Neural cell (in vitro differentiated cells): ENCODE data around the gene KIAA1549. TPM values are rescaled to one million over a fixed set of nuclear protein-coding genes. Genes with fewer than 3 reads are reported as not detected.
"Not testable (repeated sequence)": the region's sequence is repeated elsewhere in the genome, so short reads cannot be mapped to it uniquely, and the experiment has no call there.

Experiments used
- H2AFZ ChIP-seq: fragments of 200-600, 300-800 bp; sonication (generic), shearing (Covaris generic); 2 replicates; pipeline ENCODE4 v1.6.0; 2014; ENCODE audit warnings: low read depth, mild to moderate bottlenecking, antibody characterized with exemption, low read length, moderate library complexity
- H3F3A ChIP-seq: fragments of 200-600 bp; shearing (Covaris generic); 2 replicates; pipeline ENCODE4 v1.6.1; 2016; ENCODE audit warnings: mild to moderate bottlenecking, moderate library complexity, mixed read lengths, antibody characterized with exemption, low read length; ENCODE audit not compliant: insufficient read depth, poor library complexity, severe bottlenecking
- H3K27ac ChIP-seq: fragments of 200-600, 300-800 bp; sonication (generic), shearing (Covaris generic); 2 replicates; pipeline ENCODE4 v1.5.1; 2014; ENCODE audit warnings: mild to moderate bottlenecking, low read length, moderate library complexity
- H3K27me3 ChIP-seq: fragments of 300-800, 200-600 bp; sonication (generic), shearing (Covaris generic); 2 replicates; pipeline ENCODE4 v1.6.0; 2014; ENCODE audit warnings: mild to moderate bottlenecking, low read depth, low read length, moderate library complexity; ENCODE audit not compliant: insufficient read depth
- H3K36me3 ChIP-seq: fragments of 300-800, 200-600 bp; sonication (generic), shearing (Covaris generic); 2 replicates; pipeline ENCODE4 v1.5.1; 2014; ENCODE audit warnings: mild to moderate bottlenecking, antibody characterized with exemption, low read length, moderate library complexity; ENCODE audit not compliant: insufficient read depth
- H3K4me2 ChIP-seq: fragments of 300-800, 200-600 bp; sonication (generic), shearing (Covaris generic); 2 replicates; pipeline ENCODE4 v1.6.0; 2014; ENCODE audit warnings: mild to moderate bottlenecking, low read length
- H3K4me3 ChIP-seq: fragments of 300-800, 200-600 bp; sonication (generic), shearing (Covaris generic); 2 replicates; pipeline ENCODE4 v1.5.1; 2014; ENCODE audit warnings: mild to moderate bottlenecking, low read length, moderate library complexity
- H3K79me2 ChIP-seq: fragments of 200-600 bp; shearing (Covaris generic); replicated peaks from 2 replicates; pipeline ENCODE4 v1.6.0; 2014; ENCODE audit warnings: mild to moderate bottlenecking, low read length, moderate library complexity; ENCODE audit not compliant: insufficient read depth
- H3K9ac ChIP-seq: fragments of 300-800, 200-600 bp; sonication (generic), shearing (Covaris generic); 2 replicates; pipeline ENCODE4 v1.6.1; 2016; ENCODE audit warnings: mild to moderate bottlenecking, low read length, mixed read lengths
- H3K9me2 ChIP-seq: fragments of 200-600 bp; shearing (Covaris generic); 2 replicates; pipeline ENCODE4 v1.6.1; 2016; ENCODE audit warnings: mild to moderate bottlenecking, low read length, mixed read lengths; ENCODE audit not compliant: insufficient read depth
- H3K9me3 ChIP-seq: fragments of 200-600, 300-800 bp; sonication (generic), shearing (Covaris generic); 2 replicates; pipeline ENCODE4 v1.6.1; 2016; ENCODE audit warnings: mild to moderate bottlenecking, mixed run types, low read length, moderate library complexity, mixed read lengths
- H4K20me1 ChIP-seq: fragments of 200-600 bp; shearing (Covaris generic); 2 replicates; pipeline ENCODE4 v1.6.1; 2016; ENCODE audit warnings: mild to moderate bottlenecking, mixed run types; ENCODE audit not compliant: insufficient read depth
- EP300 ChIP-seq: fragments of 450-650 bp; conservative IDR thresholded peaks from 2 replicates; pipeline ENCODE4 v1.6.1; 2014; ENCODE audit warnings: antibody characterized with exemption, mild to moderate bottlenecking, moderate library complexity; ENCODE audit not compliant: poor library complexity, severe bottlenecking
- EZH2 ChIP-seq: fragments of 200-600, 300-800 bp; shearing (Covaris generic), sonication (generic); IDR thresholded peaks from 2 replicates; pipeline ENCODE4 v1.6.1; 2014; ENCODE audit warnings: antibody characterized with exemption, low read length, borderline replicate concordance, mild to moderate bottlenecking; ENCODE audit not compliant: insufficient read depth, poor library complexity, severe bottlenecking
- MXI1 ChIP-seq: fragments of 450-650 bp; conservative IDR thresholded peaks from 2 replicates; pipeline ENCODE4 v1.6.1; 2014; ENCODE audit warnings: antibody characterized with exemption, mild to moderate bottlenecking; ENCODE audit not compliant: poor library complexity, severe bottlenecking
- POLR2AphosphoS5 ChIP-seq: IDR thresholded peaks from 2 replicates; pipeline ENCODE4 v1.6.1; 2012
- RAD21 ChIP-seq: fragments of 450-650 bp; conservative IDR thresholded peaks from 2 replicates; pipeline ENCODE4 v1.6.1; 2014; ENCODE audit warnings: antibody characterized with exemption, mild to moderate bottlenecking, moderate library complexity
- SMC3 ChIP-seq: fragments of 450-650 bp; conservative IDR thresholded peaks from 2 replicates; pipeline ENCODE4 v1.6.1; 2014; ENCODE audit warnings: antibody characterized with exemption, mild to moderate bottlenecking, moderate library complexity; ENCODE audit not compliant: poor library complexity
- TAF1 ChIP-seq: IDR thresholded peaks from 2 replicates; pipeline ENCODE4 v1.6.1; 2012; ENCODE audit warnings: low read depth
- polyA plus RNA-seq: library from polyadenylated mRNA; depleted of rRNA; stranded (reverse); fragments of >200 nt; gene quantifications from 2 replicates; pipeline ENCODE4 v1.2.3, GENCODE V29; 2014
- TF ChIP-seq, protein P1 (sequence below): IDR thresholded peaks from 2 replicates; pipeline ENCODE4 v1.6.1; 2012; ENCODE audit warnings: borderline replicate concordance
- TF ChIP-seq, protein P2 (sequence below): fragments of 450-650 bp; IDR thresholded peaks from 2 replicates; pipeline ENCODE4 v1.5.1; 2014; ENCODE audit warnings: antibody characterized with exemption, mild to moderate bottlenecking, moderate library complexity; ENCODE audit not compliant: poor library complexity, severe bottlenecking

The KIAA1549 gene
- polyA plus RNA-seq, 1 donor from 2014 or later = 14.1 TPM

- Histone ChIP-seq H3K27ac (no peak overlapping the region), H3K9me3 (no peaks in the 10 kb centered on the region), H3K27me3 (no peaks in the 10 kb centered on the region), H3F3A (no peaks in the 10 kb centered on the region), H4K20me1 (no peaks in the 10 kb centered on the region), H3K79me2 (no peaks in the 10 kb centered on the region), H3K4me2 (no peak overlapping the region), H3K4me3 (no peak overlapping the region), H3K36me3 (no peaks in the 10 kb centered on the region), H3K9me2 (no peaks in the 10 kb centered on the region), H3K9ac (no peak overlapping the region), H2AFZ (no peak overlapping the region)
- no peak for TF ChIP-seq MXI1
- no peak for TF ChIP-seq POLR2AphosphoS5
- no peak for TF ChIP-seq SMC3
- TF ChIP-seq EZH2 = no peak
- no peak for TF ChIP-seq EP300
Observed at GRCh38 chr7:138814816-138815332, 166.3 kb downstream of the KIAA1549 start.

- H3K9me2 ChIP-seq = no peaks in the 10 kb centered on the region
- no peak overlapping the region for H3K9ac ChIP-seq
Observed at GRCh38 chr7:138813945-138814344, 167.2 kb downstream of the KIAA1549 start.

DNA sequence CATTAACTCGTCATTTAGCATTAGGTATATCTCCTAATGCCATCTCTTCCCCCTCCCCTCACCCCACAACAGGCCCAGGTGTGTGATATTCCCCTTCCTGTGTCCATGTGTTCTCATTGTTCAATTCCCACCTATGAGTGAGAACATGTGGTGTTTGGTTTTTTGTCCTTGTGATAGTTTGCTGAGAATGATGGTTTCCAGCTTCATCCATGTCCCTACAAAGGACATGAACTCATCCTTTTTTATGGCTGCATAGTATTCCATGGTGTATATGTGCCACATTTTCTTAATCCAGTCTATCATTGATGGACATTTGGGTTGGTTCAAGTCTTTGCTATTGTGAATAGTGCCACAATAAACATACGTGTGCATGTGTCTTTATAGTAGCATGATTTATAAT is 169.9 kb downstream of the KIAA1549 start:
- H3K9me3 ChIP-seq, H3K36me3 ChIP-seq, H3K27me3 ChIP-seq, H3K4me3 ChIP-seq, H3K79me2 ChIP-seq, H4K20me1 ChIP-seq, H2AFZ ChIP-seq, H3K9me2 ChIP-seq, H3F3A ChIP-seq, H3K4me2 ChIP-seq, H3K9ac ChIP-seq, H3K27ac ChIP-seq: not testable (repeated sequence)

More at GRCh38 chr7:138813945-138814344, 167.2 kb downstream of the KIAA1549 start:
- Histone ChIP-seq H3K4me2 (no peak overlapping the region), H3K79me2 (no peaks in the 10 kb centered on the region), H3K4me3 (no peak overlapping the region), H3K27me3 (no peaks in the 10 kb centered on the region), H3F3A (no peaks in the 10 kb centered on the region), H3K9me3 (no peaks in the 10 kb centered on the region), H3K36me3 (no peaks in the 10 kb centered on the region), H3K27ac (no peak overlapping the region), H2AFZ (no peak overlapping the region), H4K20me1 (no peaks in the 10 kb centered on the region)
- TF ChIP-seq TAF1 (no peak), EP300 (no peak), MXI1 (no peak), POLR2AphosphoS5 (no peak), EZH2 (no peak), RAD21 (no peak), SMC3 (no peak)
- TF ChIP-seq, protein P1, sequence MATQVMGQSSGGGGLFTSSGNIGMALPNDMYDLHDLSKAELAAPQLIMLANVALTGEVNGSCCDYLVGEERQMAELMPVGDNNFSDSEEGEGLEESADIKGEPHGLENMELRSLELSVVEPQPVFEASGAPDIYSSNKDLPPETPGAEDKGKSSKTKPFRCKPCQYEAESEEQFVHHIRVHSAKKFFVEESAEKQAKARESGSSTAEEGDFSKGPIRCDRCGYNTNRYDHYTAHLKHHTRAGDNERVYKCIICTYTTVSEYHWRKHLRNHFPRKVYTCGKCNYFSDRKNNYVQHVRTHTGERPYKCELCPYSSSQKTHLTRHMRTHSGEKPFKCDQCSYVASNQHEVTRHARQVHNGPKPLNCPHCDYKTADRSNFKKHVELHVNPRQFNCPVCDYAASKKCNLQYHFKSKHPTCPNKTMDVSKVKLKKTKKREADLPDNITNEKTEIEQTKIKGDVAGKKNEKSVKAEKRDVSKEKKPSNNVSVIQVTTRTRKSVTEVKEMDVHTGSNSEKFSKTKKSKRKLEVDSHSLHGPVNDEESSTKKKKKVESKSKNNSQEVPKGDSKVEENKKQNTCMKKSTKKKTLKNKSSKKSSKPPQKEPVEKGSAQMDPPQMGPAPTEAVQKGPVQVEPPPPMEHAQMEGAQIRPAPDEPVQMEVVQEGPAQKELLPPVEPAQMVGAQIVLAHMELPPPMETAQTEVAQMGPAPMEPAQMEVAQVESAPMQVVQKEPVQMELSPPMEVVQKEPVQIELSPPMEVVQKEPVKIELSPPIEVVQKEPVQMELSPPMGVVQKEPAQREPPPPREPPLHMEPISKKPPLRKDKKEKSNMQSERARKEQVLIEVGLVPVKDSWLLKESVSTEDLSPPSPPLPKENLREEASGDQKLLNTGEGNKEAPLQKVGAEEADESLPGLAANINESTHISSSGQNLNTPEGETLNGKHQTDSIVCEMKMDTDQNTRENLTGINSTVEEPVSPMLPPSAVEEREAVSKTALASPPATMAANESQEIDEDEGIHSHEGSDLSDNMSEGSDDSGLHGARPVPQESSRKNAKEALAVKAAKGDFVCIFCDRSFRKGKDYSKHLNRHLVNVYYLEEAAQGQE = no peak
- TF ChIP-seq, protein P2, sequence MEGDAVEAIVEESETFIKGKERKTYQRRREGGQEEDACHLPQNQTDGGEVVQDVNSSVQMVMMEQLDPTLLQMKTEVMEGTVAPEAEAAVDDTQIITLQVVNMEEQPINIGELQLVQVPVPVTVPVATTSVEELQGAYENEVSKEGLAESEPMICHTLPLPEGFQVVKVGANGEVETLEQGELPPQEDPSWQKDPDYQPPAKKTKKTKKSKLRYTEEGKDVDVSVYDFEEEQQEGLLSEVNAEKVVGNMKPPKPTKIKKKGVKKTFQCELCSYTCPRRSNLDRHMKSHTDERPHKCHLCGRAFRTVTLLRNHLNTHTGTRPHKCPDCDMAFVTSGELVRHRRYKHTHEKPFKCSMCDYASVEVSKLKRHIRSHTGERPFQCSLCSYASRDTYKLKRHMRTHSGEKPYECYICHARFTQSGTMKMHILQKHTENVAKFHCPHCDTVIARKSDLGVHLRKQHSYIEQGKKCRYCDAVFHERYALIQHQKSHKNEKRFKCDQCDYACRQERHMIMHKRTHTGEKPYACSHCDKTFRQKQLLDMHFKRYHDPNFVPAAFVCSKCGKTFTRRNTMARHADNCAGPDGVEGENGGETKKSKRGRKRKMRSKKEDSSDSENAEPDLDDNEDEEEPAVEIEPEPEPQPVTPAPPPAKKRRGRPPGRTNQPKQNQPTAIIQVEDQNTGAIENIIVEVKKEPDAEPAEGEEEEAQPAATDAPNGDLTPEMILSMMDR = no peak
